Calu3 (cell line): ENCODE data around the gene ADAP2. TPM values are rescaled to one million over a fixed set of nuclear protein-coding genes. Genes with fewer than 3 reads are reported as not detected.

Experiments used
- BruUV-seq: library from RNA; stranded (reverse); fragments of 400-500 nt; replicated peaks from 2 replicates; lab custom pipeline; 2021; lab: Mats Ljungman, UMichigan
- CTCF ChIA-PET: fragments of 300-600 bp; sonication (Branson Sonifier 250); formaldehyde crosslinking; loops from one replicate; lab custom pipeline; 2022; ENCODE audit warnings: antibody characterized with exemption; lab: Charles Lee
- DNase-seq: peaks from one replicate; pipeline ENCODE4 v3.0.0; 2022
- H3K27ac Mint-ChIP-seq: one replicate; pipeline ENCODE4 v1.8.0; 2022; ENCODE audit warnings: mixed read lengths; ENCODE audit not compliant: unreplicated experiment
- H3K27me3 Mint-ChIP-seq: one replicate; pipeline ENCODE4 v1.8.0; 2022; ENCODE audit warnings: mixed read lengths; ENCODE audit not compliant: unreplicated experiment
- H3K36me3 Mint-ChIP-seq: one replicate; pipeline ENCODE4 v1.8.0; 2022; ENCODE audit warnings: mild to moderate bottlenecking, moderate library complexity, mixed read lengths; ENCODE audit not compliant: insufficient read depth, unreplicated experiment
- H3K4me1 Mint-ChIP-seq: one replicate; pipeline ENCODE4 v1.8.0; 2022; ENCODE audit warnings: mild to moderate bottlenecking, low read depth, mixed read lengths; ENCODE audit not compliant: unreplicated experiment
- H3K4me3 Mint-ChIP-seq: one replicate; pipeline ENCODE4 v1.8.0; 2022; ENCODE audit warnings: mild to moderate bottlenecking, low read depth, moderate library complexity, mixed read lengths; ENCODE audit not compliant: unreplicated experiment
- H3K9me3 Mint-ChIP-seq: one replicate; pipeline ENCODE4 v1.8.0; 2022; ENCODE audit warnings: low read depth, mixed read lengths; ENCODE audit not compliant: unreplicated experiment
- intact Hi-C: fragments of 100-400 bp; cut with micrococcal nuclease; formaldehyde crosslinking; loops from one replicate; pipeline ENCODE4 v1.10.0; 2022; ENCODE audit not compliant: unreplicated experiment
- total RNA-seq: library from RNA; stranded (reverse); gene quantifications from 2 replicates; pipeline ENCODE4 v1.2.3, GENCODE V29; 2022
- TF ChIP-seq, protein P1 (sequence below): fragments of 200-600 bp; IDR thresholded peaks from one replicate; pipeline ENCODE4 v1.8.0; 2022; ENCODE audit warnings: antibody characterized with exemption; ENCODE audit not compliant: unreplicated experiment

The ADAP2 gene
- total RNA-seq, 1 experiment from 2014 or later = 2.1 TPM

GRCh38 chr17:30913955-30914354 is 7.8 kb upstream of the ADAP2 start:
- intact Hi-C loops = no loop called here
- H3K9me3 Mint-ChIP-seq = no peaks in the 10 kb centered on the region
- H3K4me3 Mint-ChIP-seq = no peak overlapping the region
- no peak overlapping the region for H3K27ac Mint-ChIP-seq
- TF ChIP-seq, protein P1, sequence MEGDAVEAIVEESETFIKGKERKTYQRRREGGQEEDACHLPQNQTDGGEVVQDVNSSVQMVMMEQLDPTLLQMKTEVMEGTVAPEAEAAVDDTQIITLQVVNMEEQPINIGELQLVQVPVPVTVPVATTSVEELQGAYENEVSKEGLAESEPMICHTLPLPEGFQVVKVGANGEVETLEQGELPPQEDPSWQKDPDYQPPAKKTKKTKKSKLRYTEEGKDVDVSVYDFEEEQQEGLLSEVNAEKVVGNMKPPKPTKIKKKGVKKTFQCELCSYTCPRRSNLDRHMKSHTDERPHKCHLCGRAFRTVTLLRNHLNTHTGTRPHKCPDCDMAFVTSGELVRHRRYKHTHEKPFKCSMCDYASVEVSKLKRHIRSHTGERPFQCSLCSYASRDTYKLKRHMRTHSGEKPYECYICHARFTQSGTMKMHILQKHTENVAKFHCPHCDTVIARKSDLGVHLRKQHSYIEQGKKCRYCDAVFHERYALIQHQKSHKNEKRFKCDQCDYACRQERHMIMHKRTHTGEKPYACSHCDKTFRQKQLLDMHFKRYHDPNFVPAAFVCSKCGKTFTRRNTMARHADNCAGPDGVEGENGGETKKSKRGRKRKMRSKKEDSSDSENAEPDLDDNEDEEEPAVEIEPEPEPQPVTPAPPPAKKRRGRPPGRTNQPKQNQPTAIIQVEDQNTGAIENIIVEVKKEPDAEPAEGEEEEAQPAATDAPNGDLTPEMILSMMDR = no peak
- no TSS peak for BruUV-seq
- DNase-seq = no peak
- H3K27me3 Mint-ChIP-seq = no peaks in the 10 kb centered on the region
- CTCF ChIA-PET = no interaction called here
- H3K4me1 Mint-ChIP-seq = no peaks in the 10 kb centered on the region
- H3K36me3 Mint-ChIP-seq = no peaks in the 10 kb centered on the region

DNA sequence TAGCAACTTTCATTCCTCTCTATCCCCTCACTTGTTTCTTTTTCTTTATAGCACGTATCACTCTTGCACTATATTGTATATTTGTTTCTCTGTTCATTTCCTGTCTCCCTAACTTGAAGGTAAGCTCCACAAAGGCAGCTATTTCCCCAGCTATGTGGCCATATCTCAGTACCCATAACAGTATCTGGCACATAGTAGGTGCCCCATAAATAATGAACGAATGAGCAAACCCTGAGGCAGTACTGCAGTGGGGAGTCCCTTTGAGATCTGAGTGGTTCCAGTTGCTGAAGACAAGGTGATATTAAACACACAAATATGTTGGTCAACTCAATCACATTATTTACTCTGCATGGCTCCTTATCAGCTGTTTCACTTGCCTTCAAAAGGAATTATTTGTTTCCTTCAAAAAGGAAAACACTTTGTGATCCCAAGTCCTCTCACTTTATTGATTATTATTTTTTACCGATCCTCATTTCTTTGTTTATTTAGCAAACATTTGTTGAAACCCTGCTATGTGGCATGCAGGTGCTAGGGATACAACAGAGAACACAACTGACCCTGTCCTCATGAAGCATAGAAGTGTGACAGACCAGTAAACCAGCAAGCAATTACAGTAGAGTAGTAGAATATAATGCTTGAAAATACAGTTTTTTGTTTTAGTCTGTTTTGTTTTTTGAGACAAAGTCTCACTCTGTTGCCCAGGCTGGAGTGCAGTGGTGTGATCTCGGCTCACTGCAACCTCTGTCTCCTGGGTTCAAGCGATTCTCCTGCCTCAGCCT is 5.7 kb upstream of the ADAP2 start:
- BruUV-seq = no TSS peak
- CTCF ChIA-PET = no interaction called here
- Mint-ChIP-seq H3K4me3 (no peak overlapping the region), H3K36me3 (no peaks in the 10 kb centered on the region), H3K27ac (no peak overlapping the region), H3K9me3 (no peaks in the 10 kb centered on the region), H3K27me3 (peaks cover 14% of the 10 kb centered on the region), H3K4me1 (peaks cover 11% of the 10 kb centered on the region)
- intact Hi-C loops = no loop called here
- TF ChIP-seq, protein P1 = no peak
- DNase-seq = no peak

- TF ChIP-seq, protein P1 = no peak
- Mint-ChIP-seq H3K27ac (no peak overlapping the region), H3K4me3 (no peak overlapping the region), H3K4me1 (peaks cover 11% of the 10 kb centered on the region), H3K27me3 (peaks cover 24% of the 10 kb centered on the region), H3K36me3 (peaks cover 4% of the 10 kb centered on the region), H3K9me3 (no peaks in the 10 kb centered on the region)
- intact Hi-C loops = no loop called here
- no peak for DNase-seq
- no TSS peak for BruUV-seq
- CTCF ChIA-PET = no interaction called here
Measured at GRCh38 chr17:30917050-30917449, 4.7 kb upstream of the ADAP2 start.

DNA sequence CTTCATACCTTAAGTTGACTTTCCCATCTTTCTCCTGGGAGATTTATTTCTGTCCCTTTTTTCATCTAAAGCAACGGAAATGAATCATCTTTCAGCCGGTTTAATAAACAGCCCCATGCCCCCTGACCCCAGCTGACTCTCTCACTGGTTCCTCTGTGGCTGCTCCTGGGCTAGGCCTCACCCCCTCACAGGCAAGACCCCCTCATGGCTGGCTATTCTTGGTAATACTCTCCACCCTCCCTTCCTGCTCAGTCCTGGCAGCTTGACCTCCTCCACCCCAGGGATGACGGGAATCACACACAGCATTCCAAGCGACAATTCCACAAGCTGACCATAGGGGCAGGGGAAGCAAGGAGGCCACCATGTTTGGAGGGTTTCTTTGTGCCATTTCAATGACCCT is 1.5 kb upstream of the ADAP2 start:
- H3K4me1 Mint-ChIP-seq = peaks cover 11% of the 10 kb centered on the region
- H3K27ac Mint-ChIP-seq = no peak overlapping the region
- H3K36me3 Mint-ChIP-seq = peaks cover 4% of the 10 kb centered on the region
- H3K27me3 Mint-ChIP-seq = peaks cover 45% of the 10 kb centered on the region
- DNase-seq = no peak
- TF ChIP-seq, protein P1 = no peak
- H3K4me3 Mint-ChIP-seq = no peak overlapping the region
- BruUV-seq = no TSS peak
- H3K9me3 Mint-ChIP-seq = no peaks in the 10 kb centered on the region
- intact Hi-C loops = no loop called here
- CTCF ChIA-PET = no interaction called here
